K562 (cell line): ENCODE results near the gene NLGN3. TPM values are rescaled to one million over a fixed set of nuclear protein-coding genes. Genes with fewer than 3 reads are reported as not detected.

Experiments
- ATAC-seq: fragments of 200-7000 bp; cut with Tn5 transposase; 3 replicates; pipeline ENCODE4 v1.9.1; 2020; ENCODE audit warnings: moderate library complexity
- BruUV-seq: library from RNA; stranded (reverse); fragments of 400-500 nt; replicated peaks from 2 replicates; lab custom pipeline; 2021; lab: Mats Ljungman, UMichigan
- CTCF ChIA-PET: fragments of 300-600 bp; formaldehyde crosslinking; extraction: SDS; loops from one replicate; lab custom pipeline; 2021; ENCODE audit warnings: low intra/inter-chr PET ratio; lab: Yijun Ruan, JAX
- POLR2A ChIA-PET: fragments of 300-600, 350-650 bp; sonication (Branson Sonifier 250); formaldehyde crosslinking; extraction: SDS; loops from one replicate; lab custom pipeline; 2021; ENCODE audit warnings: antibody characterized with exemption, inconsistent platforms; lab: Yijun Ruan, JAX
- DNase-seq, 4 experiments: peaks; one replicate each; pipeline versions ENCODE4 v3.0.0 to v3.0.0-alpha.2; 2011 to 2018; ENCODE audit warnings: low spot score in 3 of 4, mixed read lengths in 3 of 4; ENCODE audit errors: extremely low read depth in 1 of 4
- FAIRE-seq: peaks from 2 replicates; lab custom pipeline; 2011; peaks lifted over from hg19 to GRCh38; lab: Jason Lieb, UNC
- H2AFZ ChIP-seq: 2 replicates; pipeline ENCODE4 v1.6.0; 2011; ENCODE audit warnings: low read depth, low read length, control low read depth, inconsistent platforms
- H3K27ac ChIP-seq: fragments of 200-600 bp; 3 replicates; pipeline ENCODE4 v1.8.0; 2011; ENCODE audit warnings: low read depth, mild to moderate bottlenecking, control low read depth, inconsistent platforms, low read length, moderate library complexity, mixed read lengths; ENCODE audit errors: extremely low read depth
- H3K27me3 ChIP-seq, 2 experiments: fragments of 300-600 bp in 1 of 2; 2 replicates in 1 of 2; 3 replicates in 1 of 2; pipeline versions ENCODE4 v1.6.0 to v1.8.0; 2011; ENCODE audit warnings: inconsistent platforms in 2 of 2, low read length in 2 of 2, mild to moderate bottlenecking in 1 of 2, mixed read lengths in 1 of 2, moderate library complexity in 1 of 2; ENCODE audit not compliant: control insufficient read depth in 2 of 2, insufficient read depth in 2 of 2
- H3K36me3 ChIP-seq: fragments of 300-600 bp; 3 replicates; pipeline ENCODE4 v1.8.0; 2011; ENCODE audit warnings: mild to moderate bottlenecking, low read length, inconsistent platforms; ENCODE audit not compliant: control insufficient read depth, insufficient read depth
- H3K4me1 ChIP-seq, 2 experiments: fragments of 200-600 bp in 1 of 2; replicated peaks in 1 of 2; 2 replicates in 1 of 2; 3 replicates in 1 of 2; pipeline versions ENCODE4 v1.5.1 to v1.8.0; 2011; ENCODE audit warnings: inconsistent platforms in 2 of 2, low read length in 2 of 2, mild to moderate bottlenecking in 1 of 2, mixed read lengths in 1 of 2, moderate library complexity in 1 of 2; ENCODE audit not compliant: control insufficient read depth in 2 of 2, insufficient read depth in 2 of 2
- H3K4me2 ChIP-seq: 2 replicates; pipeline ENCODE4 v1.6.1; 2011; ENCODE audit warnings: low read length, control low read depth, inconsistent platforms, mixed read lengths; ENCODE audit not compliant: insufficient read depth
- H3K4me3 ChIP-seq: fragments of 200-600 bp; sonication (generic), shearing (Covaris generic); 2 replicates; pipeline ENCODE4 v1.5.1; 2016; ENCODE audit warnings: control low read depth, inconsistent platforms
- H3K79me2 ChIP-seq: fragments of 200-600 bp; 3 replicates; pipeline ENCODE4 v1.8.0; 2011; ENCODE audit warnings: low read length, inconsistent platforms; ENCODE audit not compliant: control insufficient read depth, insufficient read depth
- H3K9ac ChIP-seq, 2 experiments: 2 replicates each; pipeline versions ENCODE4 v1.6.0 to v1.6.1; 2011; ENCODE audit warnings: low read depth in 2 of 2, low read length in 2 of 2, control low read depth in 1 of 2, inconsistent platforms in 1 of 2, mild to moderate bottlenecking in 1 of 2, mixed read lengths in 1 of 2; ENCODE audit not compliant: insufficient read depth in 1 of 2
- H3K9me1 ChIP-seq: one replicate; pipeline ENCODE4 v1.6.0; 2011; ENCODE audit warnings: inconsistent platforms, mild to moderate bottlenecking, low read length, moderate library complexity; ENCODE audit not compliant: control insufficient read depth, insufficient read depth
- H3K9me3 ChIP-seq: replicated peaks from 2 replicates; pipeline ENCODE4 v1.5.1; 2011; ENCODE audit warnings: low read depth, low read length, inconsistent platforms; ENCODE audit not compliant: control insufficient read depth, insufficient read depth
- H4K20me1 ChIP-seq: replicated peaks from 2 replicates; pipeline ENCODE4 v1.6.1; 2011; ENCODE audit warnings: low read length, inconsistent platforms, mixed read lengths; ENCODE audit not compliant: control insufficient read depth, insufficient read depth
- ATF2 ChIP-seq: sonication (generic); formaldehyde crosslinking; IDR thresholded peaks from 2 replicates; pipeline ENCODE4 v1.8.1; 2022; ENCODE audit warnings: missing genetic modification reagents
- MTA3 ChIP-seq: fragments of 450-650 bp; formaldehyde crosslinking; IDR thresholded peaks from 2 replicates; pipeline ENCODE4 v1.6.1; 2017; ENCODE audit warnings: mild to moderate bottlenecking, borderline replicate concordance
- MTF1 ChIP-seq: fragments of 250-450 bp; sonication (Bioruptor Pico); IDR thresholded peaks from 2 replicates; pipeline ENCODE4 v1.9.0; 2021; ENCODE audit warnings: moderate library complexity, mild to moderate bottlenecking, inconsistent platforms, borderline replicate concordance
- USF2 ChIP-seq: sonication (generic); formaldehyde crosslinking; IDR thresholded peaks from 2 replicates; pipeline ENCODE4 v1.5.0; 2020; ENCODE audit warnings: missing genetic modification reagents
- ZBTB40 ChIP-seq, 2 experiments: fragments of 450-650 bp in 1 of 2; sonication (generic) in 1 of 2; formaldehyde crosslinking in 1 of 2; IDR thresholded peaks; 2 replicates each; pipeline versions ENCODE4 v1.7.1 to v1.9.0; 2016 to 2022; ENCODE audit warnings: inconsistent platforms in 1 of 2, mild to moderate bottlenecking in 1 of 2, missing genetic modification reagents in 1 of 2
- ZKSCAN8 ChIP-seq: fragments of 200-800 bp; sonication (Bioruptor generic); IDR thresholded peaks from 2 replicates; pipeline ENCODE4 v1.6.1; 2016; ENCODE audit warnings: missing genetic modification characterization, missing compliant biosample characterization
- ZNF830 ChIP-seq: fragments of 250-450 bp; sonication (Bioruptor Pico); IDR thresholded peaks from 2 replicates; pipeline ENCODE4 v1.5.0; 2021; ENCODE audit warnings: mild to moderate bottlenecking
- in situ Hi-C: fragments of 300-500 bp; cut with MboI; formaldehyde crosslinking; loops from 4 replicates; pipeline ENCODE4 v1.15.0; 2018; ENCODE audit warnings: inconsistent platforms, mixed read lengths
- intact Hi-C: fragments of 100-400 bp; cut with micrococcal nuclease; formaldehyde crosslinking; loops from 2 replicates; pipeline ENCODE4 v1.14.2; 2022
- polyA plus RNA-seq, 8 experiments: library from polyadenylated mRNA; depleted of rRNA in 4 of 8; stranded (reverse) in 5 of 8; unstranded in 3 of 8; fragments of >200 nt; fragmentation: Nextera tagmentation in 2 of 8; fragmentation: Illumina TruSeq in 1 of 8; extraction: Ambion mirVana in 2 of 8; extraction: Trizol in 1 of 8; gene quantifications; 2 replicates each; pipeline versions ENCODE4 v1.2.1 to v1.2.3, GENCODE V29; 2011 to 2014; ENCODE audit warnings: inconsistent platforms in 1 of 8, missing spikeins in 1 of 8
- total RNA-seq, 7 experiments: library from RNA; depleted of rRNA in 6 of 7; stranded (reverse); fragments of >200 nt in 6 of 7; fragmentation: Illumina TruSeq in 2 of 7; extraction: Trizol in 2 of 7; gene quantifications; 2 replicates each; pipeline versions ENCODE4 v1.2.1 to v1.2.3, GENCODE V29; 2011 to 2021; ENCODE audit warnings: low replicate concordance in 1 of 7

NLGN3 gene
- total and polyA plus RNA-seq, 9 of the 15 experiments (the other 6 are each of a cell fraction or from before 2014, with no cell fraction given): 0.03 to 0.86 (median 0.25) TPM

GRCh38 chrX:71184803-71185495 is 40.3 kb downstream of the NLGN3 start (continued):
- TF ChIP-seq USF2 (CRISPR knock-in tag): no peak
- no peak for TF ChIP-seq ZKSCAN8
- no peak for TF ChIP-seq MTF1 (CRISPR knock-in tag)
- no peak for TF ChIP-seq ATF2 (CRISPR knock-in tag)

GRCh38 chrX:71191248-71191647 is 46.6 kb downstream of the NLGN3 start:
- Histone ChIP-seq H2AFZ (peak overlapping the region; percentile 8; the same call in 1 of the 2 replicates), H3K36me3 (no peaks in the 10 kb centered on the region), H4K20me1 (no peaks in the 10 kb centered on the region), H3K79me2 (no peaks in the 10 kb centered on the region), H3K27ac (no peak overlapping the region), H3K9me3 (no peaks in the 10 kb centered on the region), H3K4me2 (no peak overlapping the region), H3K9ac (no peak overlapping the region), H3K4me1 (no peaks in the 10 kb centered on the region; a peak in 1 of 5 replicates), H3K9me1 (no peaks in the 10 kb centered on the region), H3K27me3 (no peaks in the 10 kb centered on the region; a peak in 1 of 5 replicates), H3K4me3 (no peak overlapping the region)
- in situ Hi-C loops: no loop called here
- ATAC-seq: no peak
- intact Hi-C loops: no loop called here
- DNase-seq: no peak
- no peak for FAIRE-seq
- CTCF ChIA-PET: no interaction called here
- peak; percentile 77 for TF ChIP-seq ZBTB40 (IDR thresholded peaks at IDR 0.05)
- no peak for TF ChIP-seq ZBTB40 (CRISPR knock-in tag; IDR thresholded peaks at IDR 0.05)
- no peak for TF ChIP-seq ZNF830 (CRISPR knock-in tag)
- no peak for TF ChIP-seq MTA3
- POLR2A ChIA-PET: interaction anchor here (1.1 kb wide), 1 partner anchor 10 kb away, joined by 5 read pairs; no protein-coding TSS in a partner anchor
- BruUV-seq: no TSS peak
